ENCODE data around the gene CA14.
A peak's percentile ranks its signal among the peaks of the same experiment; 100 is the strongest.
"Not testable (repeated sequence)": the region's sequence is repeated elsewhere in the genome, so short reads cannot be mapped to it uniquely, and the experiment has no call there.

The CA14 gene

GRCh38 chr1:150237176-150237575, 20.4 kb upstream of the CA14 start:
- H3K9ac ChIP-seq (ENCODE audit: low read length); H3K27me3 ChIP-seq (replicated peaks; ENCODE audit: control insufficient read depth, insufficient read depth, low read length); H3K9me3 ChIP-seq (ENCODE audit: control insufficient read depth, low read length); DNase-seq (ENCODE audit: low read depth); H3K36me3 ChIP-seq (ENCODE audit: control insufficient read depth, insufficient read depth, low read length, severe bottlenecking); H3K4me3 ChIP-seq (ENCODE audit: low read length): not testable (repeated sequence)
- H3K4me1 ChIP-seq (ENCODE audit: control insufficient read depth, insufficient read depth, low read length) = peaks cover 17% of the 10 kb centered on the region

DNA sequence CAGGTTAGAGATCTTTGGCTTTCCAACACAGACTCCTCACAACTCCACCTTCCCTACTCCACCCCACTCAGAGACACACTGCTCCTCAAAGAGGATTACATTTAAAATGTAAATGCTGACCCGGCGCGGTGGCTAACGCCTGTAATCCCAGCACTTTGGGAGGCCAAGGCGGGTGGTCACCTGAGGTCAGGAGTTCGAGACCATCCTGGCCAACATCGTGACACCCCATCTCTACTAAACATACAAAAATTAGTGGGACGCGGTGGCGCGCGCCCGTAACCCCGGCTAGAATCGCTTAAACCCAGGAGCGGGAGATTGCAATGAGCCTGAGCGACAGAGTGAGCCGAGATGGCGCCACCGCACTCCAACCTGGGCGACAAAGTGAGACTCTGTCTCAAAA, 19.8 kb upstream of the CA14 start:
- H3K9ac ChIP-seq (ENCODE audit: low read length) = no peak overlapping the region
- no peaks in the 10 kb centered on the region for H3K36me3 ChIP-seq (ENCODE audit: control insufficient read depth, insufficient read depth, low read length, severe bottlenecking)
- no peak for DNase-seq (ENCODE audit: low read depth)
- H3K9me3 ChIP-seq (ENCODE audit: control insufficient read depth, low read length) = no peaks in the 10 kb centered on the region
- H3K27me3 ChIP-seq (replicated peaks; ENCODE audit: control insufficient read depth, insufficient read depth, low read length) = no peaks in the 10 kb centered on the region
- H3K4me3 ChIP-seq (ENCODE audit: low read length) = no peak overlapping the region
- H3K4me1 ChIP-seq (ENCODE audit: control insufficient read depth, insufficient read depth, low read length) = peaks cover 16% of the 10 kb centered on the region

DNA sequence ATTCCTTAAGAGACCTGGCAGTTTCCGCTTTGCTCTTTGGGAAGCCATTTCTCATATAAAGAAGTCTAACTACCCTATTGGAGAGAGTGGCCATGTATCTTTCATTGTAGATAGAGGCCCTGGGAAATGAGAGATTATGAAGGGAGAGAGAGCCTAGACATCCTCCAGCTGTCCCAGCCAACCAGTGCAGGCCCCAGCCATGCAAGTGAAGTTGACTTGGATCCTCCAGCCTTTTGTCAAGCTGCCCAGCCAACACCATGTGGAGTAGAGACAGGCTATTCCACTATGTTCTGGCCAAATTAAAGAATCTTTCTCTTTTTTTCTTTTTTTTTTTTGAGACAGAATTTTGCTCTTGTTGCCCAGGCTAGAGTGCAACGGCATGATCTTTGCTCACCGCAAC, 14.6 kb upstream of the CA14 start:
- no peak overlapping the region for H3K4me3 ChIP-seq (ENCODE audit: low read length)
- H3K9ac ChIP-seq (ENCODE audit: low read length) = no peak overlapping the region
- DNase-seq (ENCODE audit: low read depth) = no peak
- H3K9me3 ChIP-seq (ENCODE audit: control insufficient read depth, low read length) = no peaks in the 10 kb centered on the region
- H3K36me3 ChIP-seq (ENCODE audit: control insufficient read depth, insufficient read depth, low read length, severe bottlenecking) = no peaks in the 10 kb centered on the region
- no peaks in the 10 kb centered on the region for H3K4me1 ChIP-seq (ENCODE audit: control insufficient read depth, insufficient read depth, low read length)
- no peaks in the 10 kb centered on the region for H3K27me3 ChIP-seq (replicated peaks; ENCODE audit: control insufficient read depth, insufficient read depth, low read length)

DNA sequence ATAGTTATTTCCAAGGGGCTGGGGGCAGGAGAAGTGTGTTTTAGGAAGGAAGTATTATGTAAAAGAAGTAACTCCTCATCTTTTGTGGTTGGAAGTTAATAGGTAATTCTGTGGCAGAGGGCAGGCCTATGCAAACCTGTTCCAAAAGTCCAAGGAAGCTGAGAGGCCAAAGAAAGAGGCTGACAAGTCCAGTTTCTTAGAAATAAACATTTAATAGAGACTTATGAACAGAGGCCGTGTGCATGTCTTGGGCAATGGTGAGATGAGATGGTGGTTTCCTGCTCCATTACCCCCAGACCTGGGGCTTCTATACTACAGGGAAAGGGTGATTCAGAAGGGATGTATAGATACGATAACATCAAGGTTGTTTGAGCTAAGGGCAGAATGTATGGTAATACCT, 7.6 kb upstream of the CA14 start:
- no peak overlapping the region for H3K9ac ChIP-seq (ENCODE audit: low read length)
- no peaks in the 10 kb centered on the region for H3K27me3 ChIP-seq (replicated peaks; ENCODE audit: control insufficient read depth, insufficient read depth, low read length)
- no peaks in the 10 kb centered on the region for H3K36me3 ChIP-seq (ENCODE audit: control insufficient read depth, insufficient read depth, low read length, severe bottlenecking)
- H3K4me3 ChIP-seq (ENCODE audit: low read length) = no peak overlapping the region
- DNase-seq (ENCODE audit: low read depth) = no peak
- no peaks in the 10 kb centered on the region for H3K4me1 ChIP-seq (ENCODE audit: control insufficient read depth, insufficient read depth, low read length)
- H3K9me3 ChIP-seq (ENCODE audit: control insufficient read depth, low read length) = no peaks in the 10 kb centered on the region

GRCh38 chr1:150256198-150256553, 1.4 kb upstream of the CA14 start:
- DNase-seq (ENCODE audit: low read depth) = no peak

GRCh38 chr1:150256554-150257341, 826 bp upstream of the CA14 start:
- peaks cover 16% of the 10 kb centered on the region for H3K27me3 ChIP-seq (replicated peaks; ENCODE audit: control insufficient read depth, insufficient read depth, low read length)
- peak overlapping the region; percentile 76 for H3K9ac ChIP-seq (ENCODE audit: low read length)
- H3K4me1 ChIP-seq (ENCODE audit: control insufficient read depth, insufficient read depth, low read length) = peaks cover 24% of the 10 kb centered on the region
- no peaks in the 10 kb centered on the region for H3K36me3 ChIP-seq (ENCODE audit: control insufficient read depth, insufficient read depth, low read length, severe bottlenecking)
- no peaks in the 10 kb centered on the region for H3K9me3 ChIP-seq (ENCODE audit: control insufficient read depth, low read length)
- DNase-seq (ENCODE audit: low read depth) = peak; percentile 62
- H3K4me3 ChIP-seq (ENCODE audit: low read length) = peak overlapping the region; percentile 70

More at GRCh38 chr1:150256198-150256553, 1.4 kb upstream of the CA14 start:
- H3K9me3 ChIP-seq (ENCODE audit: control insufficient read depth, low read length) = no peaks in the 10 kb centered on the region
- peaks cover 16% of the 10 kb centered on the region for H3K27me3 ChIP-seq (replicated peaks; ENCODE audit: control insufficient read depth, insufficient read depth, low read length)
- peaks cover 24% of the 10 kb centered on the region for H3K4me1 ChIP-seq (ENCODE audit: control insufficient read depth, insufficient read depth, low read length)
- H3K9ac ChIP-seq (ENCODE audit: low read length) = peak overlapping the region; percentile 76
- no peaks in the 10 kb centered on the region for H3K36me3 ChIP-seq (ENCODE audit: control insufficient read depth, insufficient read depth, low read length, severe bottlenecking)
- H3K4me3 ChIP-seq (ENCODE audit: low read length) = peak overlapping the region; percentile 70

DNA sequence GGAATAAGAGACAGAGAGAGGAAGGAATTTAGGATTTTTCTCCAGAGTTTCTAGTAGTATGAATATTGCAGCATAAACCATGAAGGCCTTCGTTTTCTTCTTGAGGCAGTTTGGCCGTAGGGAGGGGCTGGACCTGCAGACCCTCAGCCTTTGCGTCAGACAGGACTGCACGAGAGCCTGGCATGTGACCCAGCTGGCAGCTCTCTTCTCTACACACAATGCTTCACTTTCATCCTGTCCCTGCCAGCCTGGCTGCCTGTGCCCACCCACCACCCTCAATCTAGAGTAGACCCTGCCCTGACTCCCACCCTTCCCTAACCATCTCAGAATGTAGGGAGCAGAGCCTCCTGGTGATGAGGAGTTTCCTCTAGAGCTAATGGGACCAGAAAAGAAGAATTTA, 1.6 kb downstream of the CA14 start:
- no peaks in the 10 kb centered on the region for H3K9me3 ChIP-seq (ENCODE audit: control insufficient read depth, low read length)
- no peak for DNase-seq (ENCODE audit: low read depth)
- H3K4me3 ChIP-seq (ENCODE audit: low read length) = no peak overlapping the region

DNA sequence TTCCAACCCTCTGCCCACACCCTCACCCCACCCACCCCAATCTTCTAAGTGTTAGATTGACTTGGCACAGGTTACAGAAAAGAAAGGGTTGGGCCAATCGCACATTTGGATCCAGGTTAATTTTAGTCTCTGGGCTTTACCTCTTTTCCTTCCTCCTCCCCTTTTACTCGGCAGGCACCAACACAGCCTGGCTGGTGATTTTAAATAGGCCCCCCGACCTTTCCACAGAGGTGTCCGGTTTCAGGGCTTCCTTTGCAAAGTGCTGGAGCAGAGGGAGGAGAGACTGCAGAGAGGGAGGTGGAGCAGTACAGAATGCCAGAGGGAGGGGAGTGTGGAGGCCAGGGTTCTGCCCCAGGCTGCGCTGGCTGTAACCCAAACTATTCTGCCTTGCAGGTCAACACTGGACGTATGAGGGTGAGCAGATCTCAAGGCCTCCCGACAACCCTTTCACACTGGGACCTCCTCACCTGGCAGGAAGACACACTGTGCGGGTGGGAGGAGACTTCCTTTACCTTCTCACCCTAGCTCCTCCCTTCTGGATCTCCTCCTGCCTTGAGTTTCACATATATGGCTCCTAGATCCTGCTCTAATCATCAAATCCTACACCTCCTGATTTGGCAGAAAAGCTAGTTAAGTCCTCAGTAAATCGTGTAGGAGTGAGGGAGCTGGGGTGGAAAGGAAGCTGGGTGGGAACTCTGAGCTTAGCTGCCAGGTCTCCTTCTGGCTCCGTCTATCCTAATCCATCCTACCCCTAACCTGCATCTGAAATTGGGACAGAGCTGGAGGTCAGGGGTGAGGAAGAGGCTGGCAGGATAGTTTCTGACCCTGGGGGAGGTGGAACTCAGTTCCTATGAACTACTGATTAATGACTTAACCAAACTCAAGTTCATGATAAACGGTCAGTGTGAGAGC, 2.4 kb downstream of the CA14 start:
- DNase-seq (ENCODE audit: low read depth) = peak; percentile 46
- Histone ChIP-seq H3K27me3 (replicated peaks; ENCODE audit: control insufficient read depth, insufficient read depth, low read length) (peaks cover 16% of the 10 kb centered on the region), H3K9me3 (ENCODE audit: control insufficient read depth, low read length) (no peaks in the 10 kb centered on the region), H3K4me3 (ENCODE audit: low read length) (no peak overlapping the region), H3K4me1 (ENCODE audit: control insufficient read depth, insufficient read depth, low read length) (peaks cover 24% of the 10 kb centered on the region), H3K9ac (ENCODE audit: low read length) (no peak overlapping the region), H3K36me3 (ENCODE audit: control insufficient read depth, insufficient read depth, low read length, severe bottlenecking) (peaks cover 7% of the 10 kb centered on the region)

More for the DNA sequence above, 1.6 kb downstream of the CA14 start:
- Histone ChIP-seq H3K36me3 (ENCODE audit: control insufficient read depth, insufficient read depth, low read length, severe bottlenecking) (no peaks in the 10 kb centered on the region), H3K27me3 (replicated peaks; ENCODE audit: control insufficient read depth, insufficient read depth, low read length) (peaks cover 16% of the 10 kb centered on the region), H3K9ac (ENCODE audit: low read length) (no peak overlapping the region), H3K4me1 (ENCODE audit: control insufficient read depth, insufficient read depth, low read length) (peaks cover 24% of the 10 kb centered on the region)

DNA sequence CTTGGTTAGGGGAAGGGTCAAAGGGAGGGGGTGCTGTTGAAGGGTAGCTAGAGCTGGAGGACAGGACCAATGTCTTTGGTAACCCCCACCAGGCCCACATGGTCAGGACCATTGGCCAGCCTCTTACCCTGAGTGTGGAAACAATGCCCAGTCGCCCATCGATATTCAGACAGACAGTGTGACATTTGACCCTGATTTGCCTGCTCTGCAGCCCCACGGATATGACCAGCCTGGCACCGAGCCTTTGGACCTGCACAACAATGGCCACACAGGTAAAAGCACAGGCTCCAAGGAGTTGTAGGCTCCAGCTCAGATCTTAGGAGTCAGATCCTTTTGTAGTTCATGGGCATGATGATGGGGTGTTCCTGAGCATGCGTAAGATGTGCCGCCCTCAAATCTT, 3.8 kb downstream of the CA14 start:
- no peak overlapping the region for H3K9ac ChIP-seq (ENCODE audit: low read length)
- peaks cover 21% of the 10 kb centered on the region for H3K36me3 ChIP-seq (ENCODE audit: control insufficient read depth, insufficient read depth, low read length, severe bottlenecking)
- no peak for DNase-seq (ENCODE audit: low read depth)

GRCh38 chr1:150262388-150263320, 5.1 kb downstream of the CA14 start:
- H3K27me3 ChIP-seq (replicated peaks; ENCODE audit: control insufficient read depth, insufficient read depth, low read length) = peaks cover 12% of the 10 kb centered on the region
- H3K36me3 ChIP-seq (ENCODE audit: control insufficient read depth, insufficient read depth, low read length, severe bottlenecking) = peaks cover 27% of the 10 kb centered on the region
- H3K4me3 ChIP-seq (ENCODE audit: low read length) = no peak overlapping the region
- H3K9me3 ChIP-seq (ENCODE audit: control insufficient read depth, low read length) = no peaks in the 10 kb centered on the region
- H3K9ac ChIP-seq (ENCODE audit: low read length) = no peak overlapping the region
- DNase-seq (ENCODE audit: low read depth) = no peak
- peaks cover 17% of the 10 kb centered on the region for H3K4me1 ChIP-seq (ENCODE audit: control insufficient read depth, insufficient read depth, low read length)

More for the DNA sequence above, 3.8 kb downstream of the CA14 start:
- Histone ChIP-seq H3K4me3 (ENCODE audit: low read length) (no peak overlapping the region), H3K4me1 (ENCODE audit: control insufficient read depth, insufficient read depth, low read length) (peaks cover 14% of the 10 kb centered on the region), H3K27me3 (replicated peaks; ENCODE audit: control insufficient read depth, insufficient read depth, low read length) (peaks cover 16% of the 10 kb centered on the region), H3K9me3 (ENCODE audit: control insufficient read depth, low read length) (no peaks in the 10 kb centered on the region)

All from adipocyte (in vitro differentiated cells).